EH (cell line): ENCODE results near the gene DHX35.

Experiments
- DNase-seq: peaks from one replicate; pipeline ENCODE4 v3.0.0-alpha.2; 2015; ENCODE audit warnings: low read depth

The DHX35 gene

GRCh38 chr20:38962044-38962927 is at the start of gene DHX35:
TSS of gene DHX35 (plus strand) at chr20:38962344. CDS start at chr20:38962368, 24 bp downstream.
- DNase-seq: peak; percentile 97

GRCh38 chr20:38915355-38915754 is 46.8 kb upstream of the DHX35 start:
- DNase-seq: no peak

DNA sequence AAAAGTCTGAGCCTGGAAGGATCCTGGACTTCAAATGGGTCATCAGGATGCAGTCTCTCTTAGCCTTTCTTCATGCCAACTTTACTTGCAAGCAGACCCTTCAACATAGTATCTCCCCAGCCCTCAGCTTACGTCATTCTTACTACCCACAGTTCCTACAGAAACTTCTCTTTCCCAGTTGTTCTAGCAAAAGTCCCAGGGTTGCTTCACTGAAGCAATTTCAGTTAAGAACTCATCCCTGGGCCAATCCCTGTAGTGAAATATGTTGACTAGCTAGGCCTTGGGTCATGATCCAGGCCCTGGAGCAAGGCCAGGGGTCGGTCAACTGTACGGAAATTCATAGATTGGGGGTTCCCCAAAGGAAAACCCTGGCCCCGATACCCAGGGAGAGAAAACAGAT is 44.5 kb upstream of the DHX35 start:
- DNase-seq: no peak

- no peak for DNase-seq
These were observed 44.0 kb upstream of the DHX35 start for GRCh38 chr20:38918172-38918571.

- no peak for DNase-seq
These were observed 42.5 kb upstream of the DHX35 start for GRCh38 chr20:38919683-38920082.

- no peak for DNase-seq
These were observed 41.7 kb upstream of the DHX35 start for GRCh38 chr20:38920411-38920810.

- no peak for DNase-seq
These were observed 41.3 kb upstream of the DHX35 start for GRCh38 chr20:38920851-38921250.

- DNase-seq: no peak
These were observed 37.4 kb upstream of the DHX35 start for GRCh38 chr20:38924718-38925117.

DNA sequence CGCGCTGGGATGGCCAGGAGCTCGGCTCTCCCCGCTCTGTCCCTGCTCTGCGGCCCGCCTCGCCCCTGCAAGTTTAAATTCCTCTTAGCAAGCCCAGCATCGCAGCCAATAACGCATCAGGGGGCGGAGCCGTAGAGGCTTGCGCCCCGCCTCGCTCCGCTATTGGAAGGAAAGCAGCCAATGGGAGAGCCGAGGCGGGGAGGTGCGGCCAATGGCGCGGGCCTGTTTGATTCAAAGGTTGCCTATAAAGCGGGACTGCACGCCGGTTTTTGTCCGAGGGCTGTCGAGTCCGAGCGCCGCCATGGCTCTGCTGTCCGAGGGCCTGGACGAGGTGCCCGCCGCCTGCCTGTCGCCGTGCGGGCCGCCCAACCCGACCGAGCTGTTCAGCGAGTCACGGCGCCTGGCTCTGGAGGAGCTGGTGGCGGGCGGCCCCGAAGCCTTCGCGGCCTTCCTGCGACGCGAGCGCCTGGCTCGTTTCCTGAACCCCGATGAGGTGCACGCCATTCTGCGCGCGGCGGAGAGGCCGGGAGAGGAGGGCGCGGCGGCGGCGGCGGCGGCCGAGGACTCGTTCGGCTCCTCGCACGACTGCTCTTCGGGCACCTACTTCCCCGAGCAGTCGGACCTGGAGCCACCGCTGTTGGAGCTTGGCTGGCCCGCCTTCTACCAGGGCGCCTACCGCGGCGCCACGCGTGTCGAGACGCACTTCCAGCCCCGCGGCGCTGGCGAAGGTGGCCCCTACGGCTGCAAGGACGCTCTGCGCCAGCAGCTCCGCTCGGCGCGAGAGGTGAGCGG is 35.8 kb upstream of the DHX35 start, which contains the start of gene FAM83D:
TSS of gene FAM83D (plus strand) at position 276 of the 792 bp plus-strand sequence. CDS start at position 302, 26 bp downstream.
- DNase-seq: peak; percentile 98

GRCh38 chr20:38926934-38927616 is 35.1 kb upstream of the DHX35 start:
- peak; percentile 49 for DNase-seq

DNA sequence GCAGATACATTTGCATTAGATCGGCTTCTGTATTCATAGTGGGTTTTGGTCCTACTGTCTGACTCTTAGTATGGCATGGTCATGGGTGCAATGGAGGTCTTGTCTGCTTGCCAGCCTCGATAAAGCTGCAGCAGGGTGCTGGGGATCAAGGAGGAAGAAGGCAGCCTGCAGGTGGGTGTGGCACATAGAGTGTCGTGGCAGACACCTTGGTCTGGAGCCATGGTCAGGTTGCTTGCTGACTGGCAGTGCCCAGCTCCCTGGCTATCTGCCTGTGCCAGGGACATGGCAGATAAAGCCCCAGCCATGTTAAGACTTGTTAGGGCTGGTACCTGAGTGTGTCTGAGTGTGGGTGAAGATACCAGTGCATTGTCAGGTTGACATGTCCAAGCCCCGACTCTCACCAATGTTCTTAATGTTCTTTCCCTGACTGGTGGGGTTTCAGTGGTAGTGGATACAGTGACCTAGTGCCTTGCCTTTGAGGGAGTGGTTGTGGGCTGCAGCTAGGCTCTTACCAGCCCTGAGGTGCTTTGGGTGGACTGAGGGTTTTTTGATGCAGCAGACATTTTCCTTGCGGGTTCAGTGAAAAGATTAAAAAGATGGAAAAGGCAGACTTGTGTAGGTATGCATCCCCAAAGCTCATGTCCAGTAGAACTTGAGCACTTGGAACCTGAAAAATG is 34.1 kb upstream of the DHX35 start:
- DNase-seq: peak; percentile 6

GRCh38 chr20:38930242-38930569 is 31.9 kb upstream of the DHX35 start:
- DNase-seq: no peak

DNA sequence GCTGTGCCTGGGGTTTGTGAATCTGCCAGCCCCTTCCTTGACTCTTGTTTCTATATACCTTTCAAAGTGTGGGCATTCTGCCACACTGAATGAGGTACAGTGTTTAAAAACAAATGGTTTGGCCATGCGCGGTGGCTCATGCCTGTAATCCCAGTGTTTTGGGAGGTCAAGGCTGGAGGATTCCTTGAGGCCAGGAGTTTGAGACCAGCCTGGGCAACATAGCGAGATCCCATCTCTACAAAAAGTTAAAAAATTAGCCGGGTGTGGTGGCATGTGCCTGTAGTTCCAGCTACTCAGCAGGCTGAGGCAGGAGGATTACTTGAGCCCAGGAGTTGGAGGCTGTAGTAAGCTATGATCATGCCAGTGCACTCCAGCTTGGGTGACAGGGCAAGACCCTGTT is 30.2 kb upstream of the DHX35 start:
- DNase-seq: no peak

- DNase-seq: peak; percentile 50
These were observed 29.6 kb upstream of the DHX35 start for GRCh38 chr20:38932457-38933120.

GRCh38 chr20:38934530-38934929 is 27.6 kb upstream of the DHX35 start:
- DNase-seq: no peak

GRCh38 chr20:38935285-38935684 is 26.9 kb upstream of the DHX35 start:
- peak; percentile 23 for DNase-seq

DNA sequence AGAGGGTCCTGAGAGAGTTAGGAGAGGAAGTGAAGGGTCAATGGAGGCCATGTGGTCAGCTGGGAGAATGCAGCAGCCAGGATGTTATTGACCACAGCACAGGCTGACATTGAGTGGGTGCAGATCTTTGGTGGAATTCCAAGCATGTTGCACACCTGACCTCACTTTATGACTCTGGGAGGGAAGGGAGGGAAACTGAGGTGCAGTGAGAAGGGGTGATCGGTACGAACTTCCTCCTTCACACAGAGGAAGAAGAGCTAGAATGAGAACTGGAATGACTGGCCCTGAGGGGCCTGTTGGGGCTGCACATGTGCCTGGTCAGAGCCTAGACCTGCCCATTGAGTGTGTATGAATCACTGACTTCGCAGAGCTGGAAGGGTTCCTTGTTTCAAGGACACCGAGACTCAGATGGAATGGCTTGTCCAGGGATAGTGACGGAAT is 26.2 kb upstream of the DHX35 start:
- no peak for DNase-seq

DNA sequence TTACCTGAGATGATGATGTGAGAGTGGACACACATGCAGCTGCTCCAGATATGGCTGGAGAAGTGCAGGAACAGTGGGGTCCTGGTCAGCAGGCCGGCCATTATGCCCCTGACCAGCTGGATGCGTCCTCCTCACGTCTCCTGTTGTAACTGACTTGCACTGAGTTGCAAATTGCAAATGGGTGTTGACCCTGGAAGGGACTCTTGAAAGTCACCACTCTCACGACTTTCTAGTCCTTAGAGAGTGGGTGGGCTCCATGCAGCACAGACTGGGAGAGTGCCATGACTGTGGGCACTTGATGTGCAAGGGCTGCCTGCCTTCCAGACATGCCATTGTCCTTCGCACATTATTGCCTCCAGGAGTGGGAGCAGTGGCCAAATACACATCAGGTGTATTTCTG is 25.1 kb upstream of the DHX35 start:
- DNase-seq: no peak

DNA sequence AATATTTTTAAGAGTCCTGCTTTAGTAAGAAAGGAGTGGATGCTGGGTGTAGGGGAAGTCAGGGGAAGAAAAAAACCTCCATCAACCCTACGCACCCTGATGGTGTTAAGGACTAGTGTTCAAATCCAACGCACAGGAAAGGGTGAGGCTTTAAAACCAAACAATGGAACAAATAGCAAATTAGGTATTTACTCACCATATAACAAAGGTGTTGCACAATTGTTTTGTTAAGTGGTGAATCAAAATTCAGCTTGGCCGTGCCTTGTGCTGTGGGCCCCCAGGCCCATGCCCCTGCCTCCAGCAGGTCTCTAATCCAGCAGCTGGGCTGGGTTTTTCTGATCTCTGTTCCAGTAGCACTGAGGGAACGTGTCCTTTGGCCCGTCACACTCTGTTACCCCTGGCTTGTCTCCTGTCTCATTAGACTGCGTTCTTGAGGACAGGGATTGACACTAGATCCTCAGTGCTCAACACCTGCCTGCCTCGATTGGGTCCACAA is 24.1 kb upstream of the DHX35 start:
- no peak for DNase-seq

DNA sequence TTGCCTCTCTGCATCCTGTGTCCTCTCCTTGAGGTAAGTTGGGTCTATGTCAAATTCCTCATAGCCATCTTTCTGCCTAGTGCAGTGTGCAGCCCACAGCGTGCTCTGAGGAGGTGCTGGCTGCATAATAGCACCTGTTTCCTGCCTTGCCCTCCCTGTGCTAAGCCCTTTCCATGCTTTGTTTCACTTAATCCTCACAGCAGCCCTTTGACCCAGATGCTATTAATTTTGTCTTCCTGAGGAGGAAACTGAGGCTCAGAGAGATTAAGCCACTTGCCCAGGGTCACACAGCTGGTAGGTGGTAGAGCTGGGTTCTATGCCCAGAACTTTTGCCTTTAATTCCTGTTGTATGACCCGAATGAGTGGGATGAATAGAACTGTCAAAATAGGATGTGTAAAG is 22.5 kb upstream of the DHX35 start:
- no peak for DNase-seq

DNA sequence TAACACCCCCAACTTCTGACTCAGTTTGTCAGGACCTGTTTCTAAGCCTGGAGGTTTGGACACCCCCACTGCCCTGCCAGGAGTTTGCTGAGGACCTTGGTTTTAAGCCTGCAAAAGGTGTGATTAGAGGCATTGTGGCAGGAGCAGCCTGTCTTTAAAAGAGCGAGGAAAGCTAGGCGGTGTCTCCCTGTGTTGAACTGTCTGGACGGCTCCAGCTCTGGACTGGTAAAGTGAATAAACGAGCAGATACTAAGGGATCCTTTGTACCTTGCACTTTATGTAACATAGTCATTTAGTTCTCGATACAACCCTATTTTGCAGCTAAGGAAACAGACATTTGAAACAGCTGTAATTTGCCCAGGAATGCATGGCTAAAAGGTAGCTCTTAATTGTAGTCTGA is 21.5 kb upstream of the DHX35 start:
- no peak for DNase-seq
